Transverse colon (tissue), 4 donors: ENCODE data around the gene CRACDL.

Experiments used
- EP300 ChIP-seq: sonication (generic); formaldehyde crosslinking; IDR thresholded peaks from one replicate; pipeline ENCODE4 v1.6.1; 2017; ENCODE audit warnings: antibody characterized with exemption, low read depth
- POLR2A ChIP-seq: fragments of 450-650 bp; IDR thresholded peaks from one replicate; pipeline ENCODE4 v1.6.1; 2016; ENCODE audit warnings: antibody characterized with exemption, mild to moderate bottlenecking, moderate library complexity
- POLR2AphosphoS5 ChIP-seq, 3 donors: sonication (generic); formaldehyde crosslinking; IDR thresholded peaks; one replicate each; pipeline ENCODE4 v1.6.1; 2016; ENCODE audit warnings: antibody characterized with exemption in 3 of 3
- TF ChIP-seq, protein P1 (sequence below), 5 experiments: fragments of 200-600 bp in 3 of 5; fragments of 450-650 bp in 2 of 5; sonication (generic) in 3 of 5; IDR thresholded peaks; 1 replicate in 2 of 5; 2 replicates in 3 of 5; pipeline ENCODE4 v1.5.1; 2016 to 2017; ENCODE audit warnings: antibody characterized with exemption in 5 of 5, inconsistent platforms in 3 of 5, mild to moderate bottlenecking in 2 of 5, moderate library complexity in 1 of 5

DNA sequence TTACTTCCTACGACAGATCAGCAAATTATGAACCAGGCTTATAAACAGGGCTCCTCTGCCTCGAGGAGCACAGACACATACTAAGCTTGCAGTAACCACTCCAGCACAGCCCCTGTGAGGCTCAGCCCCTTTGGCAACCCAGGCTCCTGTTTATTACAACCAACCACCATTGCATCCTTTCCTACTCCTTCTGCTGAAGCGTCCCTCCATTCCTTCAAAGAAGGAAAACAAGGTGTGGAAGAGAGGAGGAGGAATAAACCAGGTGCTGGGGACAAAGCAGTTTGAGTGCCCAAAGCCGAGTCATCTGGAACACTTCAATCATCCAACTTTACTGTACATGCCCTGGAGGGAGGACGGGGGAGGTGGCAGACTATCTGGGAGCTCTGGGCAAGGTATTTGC is 117.9 kb downstream of the CRACDL start:
- TF ChIP-seq POLR2A (no peak), EP300 (no peak), POLR2AphosphoS5 (IDR thresholded peaks at IDR 0.05) (no peak)
- TF ChIP-seq, protein P1, sequence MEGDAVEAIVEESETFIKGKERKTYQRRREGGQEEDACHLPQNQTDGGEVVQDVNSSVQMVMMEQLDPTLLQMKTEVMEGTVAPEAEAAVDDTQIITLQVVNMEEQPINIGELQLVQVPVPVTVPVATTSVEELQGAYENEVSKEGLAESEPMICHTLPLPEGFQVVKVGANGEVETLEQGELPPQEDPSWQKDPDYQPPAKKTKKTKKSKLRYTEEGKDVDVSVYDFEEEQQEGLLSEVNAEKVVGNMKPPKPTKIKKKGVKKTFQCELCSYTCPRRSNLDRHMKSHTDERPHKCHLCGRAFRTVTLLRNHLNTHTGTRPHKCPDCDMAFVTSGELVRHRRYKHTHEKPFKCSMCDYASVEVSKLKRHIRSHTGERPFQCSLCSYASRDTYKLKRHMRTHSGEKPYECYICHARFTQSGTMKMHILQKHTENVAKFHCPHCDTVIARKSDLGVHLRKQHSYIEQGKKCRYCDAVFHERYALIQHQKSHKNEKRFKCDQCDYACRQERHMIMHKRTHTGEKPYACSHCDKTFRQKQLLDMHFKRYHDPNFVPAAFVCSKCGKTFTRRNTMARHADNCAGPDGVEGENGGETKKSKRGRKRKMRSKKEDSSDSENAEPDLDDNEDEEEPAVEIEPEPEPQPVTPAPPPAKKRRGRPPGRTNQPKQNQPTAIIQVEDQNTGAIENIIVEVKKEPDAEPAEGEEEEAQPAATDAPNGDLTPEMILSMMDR (IDR thresholded peaks at IDR 0.05) = no peak
